Upper lobe of right lung (tissue), 1 donor: ENCODE data around the gene OR8G5. TPM values are rescaled to one million over a fixed set of nuclear protein-coding genes. Genes with fewer than 3 reads are reported as not detected.

Experiments used
- ATAC-seq: fragments of 200-7000 bp; cut with Tn5 transposase; one replicate; pipeline ENCODE4 v1.9.1; 2020; ENCODE audit warnings: mild to moderate bottlenecking, moderate library complexity
- DNase-seq: peaks from one replicate; pipeline ENCODE4 v3.0.0-alpha.2; 2020
- H3K27ac ChIP-seq: fragments of 200-600 bp; one replicate; pipeline ENCODE4 v1.8.0; 2022
- H3K27me3 ChIP-seq: fragments of 200-600 bp; one replicate; pipeline ENCODE4 v1.8.0; 2022; ENCODE audit warnings: mild to moderate bottlenecking
- H3K36me3 ChIP-seq: fragments of 200-600 bp; one replicate; pipeline ENCODE4 v1.8.0; 2022
- H3K4me1 ChIP-seq: fragments of 200-600 bp; one replicate; pipeline ENCODE4 v1.8.0; 2022
- H3K4me3 ChIP-seq: fragments of 200-600 bp; one replicate; pipeline ENCODE4 v1.8.0; 2022; ENCODE audit warnings: mild to moderate bottlenecking
- H3K9me3 ChIP-seq: fragments of 200-600 bp; one replicate; pipeline ENCODE4 v1.8.0; 2022
- intact Hi-C: fragments of 100-400 bp; cut with DNase I; formaldehyde crosslinking; loops from one replicate; pipeline ENCODE4 v1.11.0; 2022
- long read RNA-seq: library from polyadenylated mRNA; unstranded; transcript quantifications from one replicate; pipeline ENCODE4 v2.0.0, GENCODE V29; 2021
- total RNA-seq: library from RNA; stranded (reverse); fragmentation: NEBNext Ultra II Directional; extraction: Animal tissue kit (Norgen Biotek cat#: 25700); gene quantifications from one replicate; pipeline ENCODE4 v1.2.1, GENCODE V29; 2021
- TF ChIP-seq, protein P1 (sequence below): fragments of 200-600 bp; IDR thresholded peaks from one replicate; pipeline ENCODE4 v1.8.0; 2022; ENCODE audit warnings: antibody characterized with exemption
- donor health status: DM: no; HTN: yes; CAD: no; lungs with severe emphysema.

The OR8G5 gene, protein sequence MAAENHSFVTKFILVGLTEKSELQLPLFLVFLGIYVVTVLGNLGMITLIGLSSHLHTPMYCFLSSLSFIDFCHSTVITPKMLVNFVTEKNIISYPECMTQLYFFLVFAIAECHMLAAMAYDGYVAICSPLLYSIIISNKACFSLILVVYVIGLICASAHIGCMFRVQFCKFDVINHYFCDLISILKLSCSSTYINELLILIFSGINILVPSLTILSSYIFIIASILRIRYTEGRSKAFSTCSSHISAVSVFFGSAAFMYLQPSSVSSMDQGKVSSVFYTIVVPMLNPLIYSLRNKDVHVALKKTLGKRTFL
- total RNA-seq = 0.58 TPM
- long read RNA-seq, partial matches to known transcripts = 0 of 4 reads
- long read RNA-seq, other reads (novel, unspliced or antisense) = 0 of 4 reads

DNA sequence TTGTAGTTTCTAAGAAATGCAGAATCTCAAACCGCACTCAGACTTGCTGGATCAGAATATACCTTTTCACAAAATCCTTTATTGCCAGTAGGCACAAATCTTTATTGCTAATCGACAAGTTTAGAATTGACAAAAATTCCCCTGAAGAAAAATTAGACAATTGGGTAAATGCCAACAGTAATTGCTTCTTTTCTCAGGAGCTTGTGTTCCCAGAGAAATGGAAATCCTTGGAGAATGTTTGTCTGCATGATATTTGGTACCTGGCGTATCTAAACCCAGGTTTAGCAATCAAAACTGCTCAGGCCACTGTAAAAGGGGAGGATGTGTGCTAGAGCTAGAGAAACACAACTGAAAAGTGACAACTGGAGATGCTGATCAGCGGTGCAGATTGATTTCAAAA is at the start of gene OR8G5:
OR8G5 (plus strand) TSS at position 301 of the 400 bp plus-strand sequence. CDS start 8,556 bp downstream, outside the sequence.
- no peak within 1 kb of the TSS for H3K27ac ChIP-seq
- intact Hi-C loops = no loop called here
- ATAC-seq = no peak

DNA sequence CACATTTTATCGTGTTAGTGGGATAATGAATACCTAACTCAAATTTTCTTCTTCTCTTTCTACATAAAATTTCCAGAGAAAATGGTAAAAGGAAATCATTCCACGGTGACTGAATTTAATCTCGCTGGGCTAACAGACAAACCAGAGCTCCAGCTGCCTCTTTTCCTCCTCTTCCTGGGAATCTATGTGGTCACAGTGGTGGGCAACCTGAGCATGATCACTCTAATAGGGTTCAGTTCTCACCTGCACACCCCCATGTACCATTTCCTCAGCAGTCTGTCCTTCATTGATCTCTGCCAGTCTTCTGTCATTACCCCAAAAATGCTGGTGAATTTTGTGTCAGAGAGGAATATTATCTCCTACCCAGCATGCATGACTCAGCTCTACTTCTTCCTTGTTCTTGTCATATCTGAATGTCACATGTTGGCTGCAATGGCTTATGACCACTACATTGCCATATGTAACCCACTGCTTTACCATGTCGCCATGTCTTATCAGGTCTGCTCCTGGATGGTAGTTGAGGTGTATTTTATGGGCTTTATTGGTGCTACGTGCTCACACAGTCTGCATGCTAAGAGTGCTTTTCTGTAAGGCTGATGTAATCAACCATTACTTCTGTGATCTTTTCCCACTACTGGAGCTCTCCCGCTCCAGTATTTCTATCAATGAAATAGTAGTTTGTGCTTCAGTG is 48.9 kb upstream of the OR8G5 start:
- Histone ChIP-seq H3K4me3 (no peak overlapping the region), H3K4me1 (no peaks in the 10 kb centered on the region), H3K27ac (no peak overlapping the region), H3K9me3 (no peaks in the 10 kb centered on the region), H3K27me3 (no peaks in the 10 kb centered on the region), H3K36me3 (no peaks in the 10 kb centered on the region)
- intact Hi-C loops = no loop called here
- TF ChIP-seq, protein P1, sequence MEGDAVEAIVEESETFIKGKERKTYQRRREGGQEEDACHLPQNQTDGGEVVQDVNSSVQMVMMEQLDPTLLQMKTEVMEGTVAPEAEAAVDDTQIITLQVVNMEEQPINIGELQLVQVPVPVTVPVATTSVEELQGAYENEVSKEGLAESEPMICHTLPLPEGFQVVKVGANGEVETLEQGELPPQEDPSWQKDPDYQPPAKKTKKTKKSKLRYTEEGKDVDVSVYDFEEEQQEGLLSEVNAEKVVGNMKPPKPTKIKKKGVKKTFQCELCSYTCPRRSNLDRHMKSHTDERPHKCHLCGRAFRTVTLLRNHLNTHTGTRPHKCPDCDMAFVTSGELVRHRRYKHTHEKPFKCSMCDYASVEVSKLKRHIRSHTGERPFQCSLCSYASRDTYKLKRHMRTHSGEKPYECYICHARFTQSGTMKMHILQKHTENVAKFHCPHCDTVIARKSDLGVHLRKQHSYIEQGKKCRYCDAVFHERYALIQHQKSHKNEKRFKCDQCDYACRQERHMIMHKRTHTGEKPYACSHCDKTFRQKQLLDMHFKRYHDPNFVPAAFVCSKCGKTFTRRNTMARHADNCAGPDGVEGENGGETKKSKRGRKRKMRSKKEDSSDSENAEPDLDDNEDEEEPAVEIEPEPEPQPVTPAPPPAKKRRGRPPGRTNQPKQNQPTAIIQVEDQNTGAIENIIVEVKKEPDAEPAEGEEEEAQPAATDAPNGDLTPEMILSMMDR = no peak
- ATAC-seq (peak; percentile 43), DNase-seq (no peak)

More for the DNA sequence above, at the start of gene OR8G5:
- Histone ChIP-seq H3K36me3 (no peaks in the 10 kb centered on the region), H3K27me3 (no peaks in the 10 kb centered on the region), H3K9me3 (no peaks in the 10 kb centered on the region), H3K4me1 (no peaks in the 10 kb centered on the region), H3K4me3 (no peak within 1 kb of the TSS)
- TF ChIP-seq, protein P1 = no peak
- DNase-seq = no peak

DNA sequence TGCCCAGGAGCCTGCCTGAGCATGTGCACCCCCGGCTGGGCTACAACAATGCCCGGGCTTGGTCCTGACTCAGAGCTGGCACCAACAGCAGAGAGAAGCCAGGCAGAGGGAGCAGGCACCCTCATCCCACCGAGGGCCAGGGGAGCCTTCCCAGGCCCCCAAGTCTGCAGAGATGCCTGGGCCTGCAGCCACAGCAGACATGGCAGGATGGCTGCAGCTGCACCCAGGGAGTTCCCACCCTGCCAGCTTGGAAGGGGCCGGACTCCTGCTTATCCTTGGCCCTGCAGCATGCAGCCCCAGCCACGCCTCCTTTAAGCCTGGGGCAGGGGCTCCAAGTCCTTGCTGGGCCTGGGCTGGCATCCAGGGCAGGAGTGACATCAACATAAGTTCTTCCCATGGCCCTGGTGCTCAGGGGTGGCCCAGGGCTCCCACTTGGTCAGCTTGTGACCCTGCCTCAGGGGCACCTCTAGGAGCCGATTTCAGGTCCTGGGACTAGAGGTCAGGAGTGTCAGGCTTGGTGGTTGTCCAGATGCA is 46.3 kb upstream of the OR8G5 start:
- ATAC-seq = peak; percentile 19
- H3K27ac ChIP-seq = no peak overlapping the region
- H3K4me3 ChIP-seq = no peak overlapping the region
- no peaks in the 10 kb centered on the region for H3K36me3 ChIP-seq
- intact Hi-C loops = no loop called here
- no peaks in the 10 kb centered on the region for H3K4me1 ChIP-seq
- TF ChIP-seq, protein P1 = no peak
- no peaks in the 10 kb centered on the region for H3K27me3 ChIP-seq
- no peaks in the 10 kb centered on the region for H3K9me3 ChIP-seq
- DNase-seq = no peak

DNA sequence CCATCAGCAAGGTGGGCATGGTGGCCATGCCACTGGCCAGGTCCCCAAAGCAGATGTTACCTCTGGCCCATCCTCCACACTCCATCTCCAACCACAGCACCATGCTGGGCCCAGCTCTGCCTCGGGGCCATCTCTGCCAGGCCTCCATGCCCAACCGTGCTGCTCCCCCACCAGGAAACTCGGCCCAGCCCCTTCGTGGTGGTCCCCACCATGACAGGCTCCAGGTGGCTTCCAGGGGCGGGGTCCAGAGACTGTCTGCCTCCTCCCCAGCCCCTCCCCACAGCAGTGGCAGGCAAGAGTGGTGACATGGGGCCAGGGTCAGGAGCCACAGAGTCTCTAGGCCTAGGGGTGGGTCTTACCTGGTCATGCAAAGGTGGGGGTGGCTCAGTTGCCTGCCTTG is 45.8 kb upstream of the OR8G5 start:
- Histone ChIP-seq H3K36me3 (no peaks in the 10 kb centered on the region), H3K4me3 (no peak overlapping the region), H3K4me1 (no peaks in the 10 kb centered on the region), H3K9me3 (no peaks in the 10 kb centered on the region), H3K27ac (no peak overlapping the region), H3K27me3 (no peaks in the 10 kb centered on the region)
- TF ChIP-seq, protein P1 = no peak
- ATAC-seq (peak; percentile 24), DNase-seq (no peak)
- intact Hi-C loops = no loop called here

DNA sequence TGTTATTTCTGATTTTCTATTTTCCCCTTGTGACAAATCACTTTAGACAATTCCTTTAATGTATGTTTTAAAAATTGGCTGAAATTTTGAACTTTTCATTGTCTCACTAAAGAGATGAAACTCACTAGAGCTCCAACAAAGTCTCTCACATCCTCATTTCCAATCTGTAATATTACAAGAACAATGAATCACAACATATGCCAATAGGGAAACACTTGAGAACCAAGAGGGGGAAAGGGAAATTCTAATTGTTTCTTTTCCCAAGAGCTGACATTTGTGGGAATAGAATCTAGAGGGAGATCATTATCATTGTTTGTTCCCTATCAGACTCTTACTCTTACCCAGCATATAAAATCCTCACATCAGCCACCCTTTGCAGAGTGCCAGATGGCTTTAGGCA is 44.9 kb upstream of the OR8G5 start:
- no peak overlapping the region for H3K27ac ChIP-seq
- H3K27me3 ChIP-seq = no peaks in the 10 kb centered on the region
- no peak for ATAC-seq
- no peaks in the 10 kb centered on the region for H3K9me3 ChIP-seq
- no peak overlapping the region for H3K4me3 ChIP-seq
- intact Hi-C loops = no loop called here
- no peaks in the 10 kb centered on the region for H3K4me1 ChIP-seq
- TF ChIP-seq, protein P1 = no peak
- no peak for DNase-seq
- no peaks in the 10 kb centered on the region for H3K36me3 ChIP-seq
